SK-N-SH (cell line): ENCODE results near the gene AMN1. TPM values are rescaled to one million over a fixed set of nuclear protein-coding genes. Genes with fewer than 3 reads are reported as not detected.

Experiments used
- CTCF ChIA-PET: fragments of 300-600, 350-600 bp; formaldehyde crosslinking; extraction: SDS; loops from one replicate; lab custom pipeline; 2021; lab: Yijun Ruan, JAX
- POLR2A ChIA-PET: fragments of 350-600 bp; sonication (Branson Sonifier 250); formaldehyde crosslinking; extraction: SDS; loops from one replicate; lab custom pipeline; 2020; ENCODE audit warnings: antibody characterized with exemption, inconsistent platforms; lab: Yijun Ruan, JAX
- DNase-seq: peaks from one replicate; pipeline ENCODE4 v3.0.0; 2012
- H2AFZ ChIP-seq: fragments of 200-600 bp; sonication (generic); 2 replicates; pipeline ENCODE4 v1.8.1; 2016; ENCODE audit warnings: antibody characterized with exemption, mild to moderate bottlenecking, low read depth
- H3F3A ChIP-seq: fragments of 200-600 bp; sonication (generic); replicated peaks from 2 replicates; pipeline ENCODE3; 2016; ENCODE audit warnings: antibody characterized with exemption, mild to moderate bottlenecking; ENCODE audit not compliant: insufficient read depth
- H3K27ac ChIP-seq, 2 experiments: fragments of 200-500 bp in 1 of 2; fragments of 200-600 bp in 1 of 2; sonication (Bioruptor generic) in 1 of 2; sonication (generic), shearing (Covaris generic) in 1 of 2; 2 replicates each; pipeline versions ENCODE4 v1.5.1 to v1.6.1; 2014 to 2016; ENCODE audit warnings: low read depth in 2 of 2, inconsistent platforms in 1 of 2, low read length in 1 of 2, mild to moderate bottlenecking in 1 of 2, mixed read lengths in 1 of 2
- H3K27me3 ChIP-seq: fragments of 200-600 bp; sonication (generic), shearing (Covaris generic); 2 replicates; pipeline ENCODE4 v1.6.1; 2016; ENCODE audit warnings: mixed run types; ENCODE audit not compliant: insufficient read depth
- H3K36me3 ChIP-seq, 2 experiments: fragments of 200-500 bp in 1 of 2; fragments of 200-600 bp in 1 of 2; sonication (Bioruptor generic) in 1 of 2; sonication (generic) in 1 of 2; replicated peaks in 1 of 2; 2 replicates each; pipeline versions ENCODE3 to v1.5.1; 2014 to 2016; ENCODE audit warnings: low read length in 1 of 2, mild to moderate bottlenecking in 1 of 2; ENCODE audit not compliant: insufficient read depth in 2 of 2, control insufficient read depth in 1 of 2
- H3K4me1 ChIP-seq, 2 experiments: fragments of 200-500 bp in 1 of 2; fragments of 200-600 bp in 1 of 2; sonication (Bioruptor generic) in 1 of 2; sonication (generic), shearing (Covaris generic) in 1 of 2; 2 replicates each; pipeline versions ENCODE4 v1.5.1 to v1.6.1; 2014 to 2016; ENCODE audit warnings: low read depth in 1 of 2, low read length in 1 of 2, mixed run types in 1 of 2; ENCODE audit not compliant: insufficient read depth in 2 of 2, control insufficient read depth in 1 of 2
- H3K4me2 ChIP-seq: fragments of 200-600 bp; sonication (generic), shearing (Covaris generic); 2 replicates; pipeline ENCODE4 v1.6.1; 2017; ENCODE audit warnings: mixed run types
- H3K4me3 ChIP-seq, 2 experiments: fragments of 200-500 bp in 1 of 2; fragments of 200-600 bp in 1 of 2; sonication (Bioruptor generic) in 1 of 2; sonication (generic), shearing (Covaris generic) in 1 of 2; 2 replicates each; pipeline versions ENCODE4 v1.5.1 to v1.8.1; 2014 to 2016; ENCODE audit warnings: low read depth in 2 of 2, inconsistent platforms in 1 of 2, low read length in 1 of 2, mild to moderate bottlenecking in 1 of 2, mixed read lengths in 1 of 2, moderate library complexity in 1 of 2
- H3K79me2 ChIP-seq: fragments of 200-600 bp; sonication (generic); 2 replicates; pipeline ENCODE4 v1.8.1; 2017; ENCODE audit warnings: mild to moderate bottlenecking; ENCODE audit not compliant: insufficient read depth
- H3K9ac ChIP-seq: fragments of 200-600 bp; sonication (generic); 2 replicates; pipeline ENCODE4 v1.6.1; 2017; ENCODE audit warnings: mixed run types
- H3K9me2 ChIP-seq: fragments of 200-600 bp; sonication (generic); 2 replicates; pipeline ENCODE4 v1.6.1; 2017; ENCODE audit warnings: mixed run types
- H3K9me3 ChIP-seq: fragments of 200-600 bp; sonication (generic); 2 replicates; pipeline ENCODE4 v1.6.1; 2017; ENCODE audit warnings: mixed run types, mild to moderate bottlenecking, moderate library complexity
- H4K20me1 ChIP-seq: fragments of 200-600 bp; sonication (generic); 2 replicates; pipeline ENCODE4 v1.6.1; 2017; ENCODE audit warnings: mild to moderate bottlenecking, mixed run types; ENCODE audit not compliant: insufficient read depth
- EP300 ChIP-seq, 2 experiments: IDR thresholded peaks; 2 replicates each; pipeline versions ENCODE4 v1.4.0 to v1.6.1; 2012; ENCODE audit warnings: borderline replicate concordance in 1 of 2, low read depth in 1 of 2, low read length in 1 of 2
- EZH2phosphoT487 ChIP-seq: fragments of 200-600 bp; sonication (generic); IDR thresholded peaks from 2 replicates; pipeline ENCODE4 v1.6.1; 2017; ENCODE audit warnings: low read depth, mixed run types, mild to moderate bottlenecking, antibody characterized with exemption, moderate library complexity, borderline replicate concordance
- FOSL2 ChIP-seq: IDR thresholded peaks from 2 replicates; pipeline ENCODE4 v1.4.0; 2012; ENCODE audit warnings: low read depth, mild to moderate bottlenecking, moderate library complexity, borderline replicate concordance
- FOXJ3 ChIP-seq: sonication (generic); formaldehyde crosslinking; IDR thresholded peaks from 2 replicates; pipeline ENCODE4 v1.5.1; 2020; ENCODE audit warnings: mild to moderate bottlenecking, missing genetic modification reagents
- FOXM1 ChIP-seq: IDR thresholded peaks from 2 replicates; pipeline ENCODE4 v1.4.0; 2012; ENCODE audit warnings: low read depth, mild to moderate bottlenecking
- GATA2 ChIP-seq: sonication (generic); formaldehyde crosslinking; IDR thresholded peaks from 2 replicates; pipeline ENCODE4 v1.5.0; 2020; ENCODE audit warnings: mild to moderate bottlenecking, missing genetic modification reagents
- JUND ChIP-seq: IDR thresholded peaks from 2 replicates; pipeline ENCODE4 v1.4.0; 2012
- MEF2A ChIP-seq: IDR thresholded peaks from 2 replicates; pipeline ENCODE4 v1.4.0; 2012; ENCODE audit warnings: low read depth, borderline replicate concordance
- NFIC ChIP-seq: IDR thresholded peaks from 2 replicates; pipeline ENCODE4 v1.4.0; 2012; ENCODE audit warnings: borderline replicate concordance
- NRF1 ChIP-seq: IDR thresholded peaks from 2 replicates; pipeline ENCODE4 v1.6.1; 2012; ENCODE audit warnings: low read depth, mild to moderate bottlenecking, low read length
- POLR2AphosphoS5 ChIP-seq: IDR thresholded peaks from 2 replicates; pipeline ENCODE4 v1.6.1; 2012; ENCODE audit warnings: low read depth, low read length
- RCOR1 ChIP-seq: fragments of 150-350 bp; IDR thresholded peaks from 2 replicates; pipeline ENCODE4 v1.6.1; 2017; ENCODE audit warnings: antibody characterized with exemption, low read length
- RXRA ChIP-seq: IDR thresholded peaks from 2 replicates; pipeline ENCODE4 v1.4.0; 2012; ENCODE audit warnings: low read depth, mild to moderate bottlenecking, borderline replicate concordance
- SIN3A ChIP-seq: IDR thresholded peaks from 2 replicates; pipeline ENCODE4 v1.6.1; 2012; ENCODE audit warnings: low read depth, mild to moderate bottlenecking, low read length, moderate library complexity, borderline replicate concordance
- TAF1 ChIP-seq: IDR thresholded peaks from 2 replicates; pipeline ENCODE4 v1.6.1; 2012; ENCODE audit warnings: low read depth, mild to moderate bottlenecking, low read length, moderate library complexity, borderline replicate concordance
- TCF12 ChIP-seq: IDR thresholded peaks from 2 replicates; pipeline ENCODE4 v1.4.0; 2012
- TEAD4 ChIP-seq: IDR thresholded peaks from 2 replicates; pipeline ENCODE4 v1.4.0; 2012; ENCODE audit warnings: mild to moderate bottlenecking, borderline replicate concordance; ENCODE audit not compliant: insufficient read depth
- WGBS: methylation state at CpG from one replicate; pipeline ENCODE4 v1.1.6; 2017; ENCODE audit warnings: low lambda C conversion rate; 5-methylcytosine and 5-hydroxymethylcytosine counted together
- polyA plus RNA-seq, 3 experiments: library from polyadenylated mRNA; depleted of rRNA; stranded (reverse); fragments of >200 nt; gene quantifications; 2 replicates each; pipeline ENCODE4 v1.2.3, GENCODE V29; 2012
- TF ChIP-seq, protein P1 (sequence below): IDR thresholded peaks from 2 replicates; pipeline ENCODE4; 2012
- TF ChIP-seq, protein P2 (sequence below): fragments of 200-600 bp; sonication (generic); IDR thresholded peaks from 2 replicates; pipeline ENCODE4 v1.6.1; 2017; ENCODE audit warnings: antibody characterized with exemption, mild to moderate bottlenecking, moderate library complexity
- TF ChIP-seq, protein P3 (sequence below): IDR thresholded peaks from 2 replicates; pipeline ENCODE4 v1.4.0; 2012; ENCODE audit warnings: low read depth, borderline replicate concordance

Gene AMN1
- polyA plus RNA-seq, 1 of the 3 experiments (the other 2 are of a cell fraction) = 8.6 TPM

DNA sequence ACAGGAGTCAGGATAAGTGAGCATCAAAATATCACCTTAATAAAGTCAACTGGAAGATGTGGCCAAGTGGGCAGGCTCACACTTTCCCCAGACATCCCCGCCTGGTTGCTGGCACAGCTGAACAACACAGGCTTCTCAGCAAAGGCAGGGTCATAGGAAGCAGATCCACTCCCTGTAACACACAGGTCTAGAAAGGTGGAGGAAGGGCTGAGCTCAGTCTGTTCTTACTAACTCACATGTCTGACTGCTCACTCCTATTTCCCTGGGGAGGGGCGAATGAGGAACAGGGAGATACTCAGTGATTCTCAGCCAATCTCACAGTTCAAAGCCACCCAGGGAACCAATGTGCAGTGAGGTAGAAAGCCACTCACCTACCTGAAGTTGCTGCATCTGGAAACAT, 45.0 kb upstream of the AMN1 start (continued):
- TF ChIP-seq, protein P1, sequence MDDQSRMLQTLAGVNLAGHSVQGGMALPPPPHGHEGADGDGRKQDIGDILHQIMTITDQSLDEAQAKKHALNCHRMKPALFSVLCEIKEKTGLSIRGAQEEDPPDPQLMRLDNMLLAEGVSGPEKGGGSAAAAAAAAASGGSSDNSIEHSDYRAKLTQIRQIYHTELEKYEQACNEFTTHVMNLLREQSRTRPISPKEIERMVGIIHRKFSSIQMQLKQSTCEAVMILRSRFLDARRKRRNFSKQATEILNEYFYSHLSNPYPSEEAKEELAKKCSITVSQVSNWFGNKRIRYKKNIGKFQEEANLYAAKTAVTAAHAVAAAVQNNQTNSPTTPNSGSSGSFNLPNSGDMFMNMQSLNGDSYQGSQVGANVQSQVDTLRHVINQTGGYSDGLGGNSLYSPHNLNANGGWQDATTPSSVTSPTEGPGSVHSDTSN = no peak

DNA sequence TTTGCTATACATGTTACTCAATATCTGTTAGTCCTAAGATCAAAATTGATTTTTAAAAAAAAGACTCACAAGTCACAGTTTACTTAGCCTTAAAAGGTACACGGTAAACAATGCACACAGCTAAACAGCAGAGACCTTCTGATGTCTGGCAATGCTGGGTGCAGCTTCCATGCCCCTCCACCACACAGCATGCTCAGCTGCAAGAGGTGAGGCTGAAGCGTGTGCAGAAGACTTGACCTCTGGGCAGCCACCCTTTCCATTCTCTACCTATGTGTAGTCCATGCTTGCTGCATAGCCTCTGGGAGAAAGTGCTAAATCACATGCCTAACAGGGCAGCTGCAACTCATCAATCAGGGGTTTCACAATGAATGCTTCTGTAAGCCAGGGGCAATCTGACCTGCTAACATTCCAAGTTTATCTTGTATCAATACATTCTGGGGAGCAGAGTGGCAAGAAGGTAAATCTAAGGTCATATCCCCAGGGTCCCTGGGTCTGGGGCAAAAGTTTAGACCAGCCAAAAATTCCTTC, 44.5 kb upstream of the AMN1 start:
- H3K4me2 ChIP-seq = no peak overlapping the region
- no peaks in the 10 kb centered on the region for H3K36me3 ChIP-seq
- H3F3A ChIP-seq = no peaks in the 10 kb centered on the region
- H3K4me3 ChIP-seq = no peak overlapping the region
- ChIA-PET POLR2A (no interaction called here), CTCF (interaction anchor here (1.2 kb wide), 1 partner anchor 101 kb away, joined by 3 read pairs; no protein-coding TSS in a partner anchor)
- H3K9me2 ChIP-seq = no peaks in the 10 kb centered on the region
- H2AFZ ChIP-seq = no peak overlapping the region
- H3K4me1 ChIP-seq = peaks cover 0 to 9% of the 10 kb centered on the region in 2 experiments; a peak in 1 of 4 replicates
- peak; percentile 53 for TF ChIP-seq GATA2 (CRISPR knock-in tag)
- TF ChIP-seq, protein P2, sequence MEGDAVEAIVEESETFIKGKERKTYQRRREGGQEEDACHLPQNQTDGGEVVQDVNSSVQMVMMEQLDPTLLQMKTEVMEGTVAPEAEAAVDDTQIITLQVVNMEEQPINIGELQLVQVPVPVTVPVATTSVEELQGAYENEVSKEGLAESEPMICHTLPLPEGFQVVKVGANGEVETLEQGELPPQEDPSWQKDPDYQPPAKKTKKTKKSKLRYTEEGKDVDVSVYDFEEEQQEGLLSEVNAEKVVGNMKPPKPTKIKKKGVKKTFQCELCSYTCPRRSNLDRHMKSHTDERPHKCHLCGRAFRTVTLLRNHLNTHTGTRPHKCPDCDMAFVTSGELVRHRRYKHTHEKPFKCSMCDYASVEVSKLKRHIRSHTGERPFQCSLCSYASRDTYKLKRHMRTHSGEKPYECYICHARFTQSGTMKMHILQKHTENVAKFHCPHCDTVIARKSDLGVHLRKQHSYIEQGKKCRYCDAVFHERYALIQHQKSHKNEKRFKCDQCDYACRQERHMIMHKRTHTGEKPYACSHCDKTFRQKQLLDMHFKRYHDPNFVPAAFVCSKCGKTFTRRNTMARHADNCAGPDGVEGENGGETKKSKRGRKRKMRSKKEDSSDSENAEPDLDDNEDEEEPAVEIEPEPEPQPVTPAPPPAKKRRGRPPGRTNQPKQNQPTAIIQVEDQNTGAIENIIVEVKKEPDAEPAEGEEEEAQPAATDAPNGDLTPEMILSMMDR = no peak
- TF ChIP-seq RXRA = no peak
- no peak for TF ChIP-seq FOSL2
- TF ChIP-seq EP300 (IDR thresholded peaks at IDR 0.05; ENCODE audit: borderline replicate concordance in 1 of 2, low read depth in 1 of 2, low read length in 1 of 2) = peak in 1 of 2 experiments; percentile 31; a peak in 1 of 4 replicates
- TF ChIP-seq SIN3A = no peak
- TF ChIP-seq EZH2phosphoT487 = no peak
- no peak for TF ChIP-seq RCOR1
- TF ChIP-seq FOXJ3 (CRISPR knock-in tag) = no peak
- no peak for TF ChIP-seq NRF1
- TF ChIP-seq, all 33 proteins: peak for 2
- no peaks in the 10 kb centered on the region for H4K20me1 ChIP-seq
- H3K27me3 ChIP-seq = no peaks in the 10 kb centered on the region
- H3K9ac ChIP-seq = no peak overlapping the region
- no peaks in the 10 kb centered on the region for H3K79me2 ChIP-seq
- H3K9me3 ChIP-seq = no peaks in the 10 kb centered on the region
- no peak overlapping the region for H3K27ac ChIP-seq
- peak; percentile 30 for DNase-seq
- WGBS = 47% methylated on average over 2 of the region's 2 CpGs

DNA sequence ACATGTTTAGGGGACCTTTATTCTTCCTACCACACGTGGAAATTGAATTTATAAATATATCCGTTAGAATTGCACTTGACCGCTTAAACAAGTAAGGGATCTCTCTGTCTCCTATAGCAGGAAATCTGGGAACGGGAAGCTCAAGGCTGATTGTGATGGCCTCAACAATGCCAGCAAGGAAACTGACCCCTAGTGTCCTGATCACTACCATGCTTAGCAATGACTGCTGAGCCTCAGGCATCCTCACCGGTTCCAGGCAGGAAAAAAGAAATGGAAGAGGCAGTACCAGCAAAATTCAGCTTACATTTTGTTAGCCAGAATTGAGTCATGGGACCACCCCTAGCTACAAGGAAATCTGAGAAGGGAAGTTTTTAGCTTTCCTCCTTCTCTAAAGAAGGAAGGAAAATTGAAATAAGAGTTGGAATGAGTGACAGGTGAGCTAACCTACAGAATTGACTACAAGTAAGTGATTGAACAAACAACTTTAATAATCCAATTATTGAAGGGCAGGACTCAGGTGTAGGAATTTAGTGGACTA, 43.9 kb upstream of the AMN1 start:
- peaks cover 0 to 9% of the 10 kb centered on the region in 2 experiments; a peak in 1 of 4 replicates for H3K4me1 ChIP-seq
- DNase-seq = no peak
- 78% methylated on average over 5 of the region's 5 CpGs for WGBS
- H3K4me3 ChIP-seq = no peak overlapping the region
- H2AFZ ChIP-seq = no peak overlapping the region
- H3K4me2 ChIP-seq = no peak overlapping the region
- no peaks in the 10 kb centered on the region for H3K79me2 ChIP-seq
- no peaks in the 10 kb centered on the region for H3K27me3 ChIP-seq
- POLR2A ChIA-PET = no interaction called here
- H3K36me3 ChIP-seq = no peaks in the 10 kb centered on the region
- no peaks in the 10 kb centered on the region for H3K9me2 ChIP-seq
- no peaks in the 10 kb centered on the region for H3F3A ChIP-seq
- no peaks in the 10 kb centered on the region for H4K20me1 ChIP-seq
- H3K27ac ChIP-seq = no peak overlapping the region
- H3K9ac ChIP-seq = no peak overlapping the region
- H3K9me3 ChIP-seq = no peaks in the 10 kb centered on the region
- CTCF ChIA-PET = interaction anchor here (1.2 kb wide), 1 partner anchor 102 kb away, joined by 3 read pairs; no protein-coding TSS in a partner anchor
- TF ChIP-seq FOXM1 (no peak), NFIC (no peak), TCF12 (no peak), TAF1 (no peak), NRF1 (no peak), SIN3A (no peak), POLR2AphosphoS5 (no peak), MEF2A (no peak), EZH2phosphoT487 (no peak), JUND (no peak), EP300 (IDR thresholded peaks at IDR 0.05; ENCODE audit: borderline replicate concordance in 1 of 2, low read depth in 1 of 2, low read length in 1 of 2) (no peak), TEAD4 (no peak), FOSL2 (no peak)
- TF ChIP-seq, protein P3, sequence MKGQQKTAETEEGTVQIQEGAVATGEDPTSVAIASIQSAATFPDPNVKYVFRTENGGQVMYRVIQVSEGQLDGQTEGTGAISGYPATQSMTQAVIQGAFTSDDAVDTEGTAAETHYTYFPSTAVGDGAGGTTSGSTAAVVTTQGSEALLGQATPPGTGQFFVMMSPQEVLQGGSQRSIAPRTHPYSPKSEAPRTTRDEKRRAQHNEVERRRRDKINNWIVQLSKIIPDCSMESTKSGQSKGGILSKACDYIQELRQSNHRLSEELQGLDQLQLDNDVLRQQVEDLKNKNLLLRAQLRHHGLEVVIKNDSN = no peak
- TF ChIP-seq, protein P1 = no peak
